CD4-positive, alpha-beta T cell treated with Interleukin-15 for 4 hours (primary cell): ENCODE measurements around the gene ERBB4.
"Not testable (repeated sequence)": the region's sequence is repeated elsewhere in the genome, so short reads cannot be mapped to it uniquely, and the experiment has no call there.

Experiments used
- DNase-seq: peaks from one replicate; pipeline ENCODE4 v3.0.0-alpha.2; 2020; ENCODE audit warnings: low spot score

Gene ERBB4

DNA sequence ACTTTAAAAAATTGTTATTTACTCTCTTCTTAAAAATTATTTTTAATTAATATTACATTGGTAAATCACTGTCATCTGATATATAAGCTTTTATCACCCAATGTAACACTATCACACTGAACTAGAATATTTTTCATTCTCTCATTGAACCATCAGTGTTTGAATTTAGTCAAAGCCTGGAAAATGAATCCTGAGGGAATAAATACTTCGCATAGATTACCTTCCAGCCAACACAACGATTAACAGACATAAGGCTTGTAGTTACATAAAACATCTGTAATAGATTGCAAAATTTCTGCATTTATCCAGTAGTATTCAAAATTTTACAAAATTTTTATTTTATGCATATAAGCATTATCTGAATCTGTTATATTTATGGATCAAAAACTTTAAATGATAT is 314.9 kb downstream of the ERBB4 start:
- DNase-seq: no peak

GRCh38 chr2:212213191-212213590 is 325.4 kb downstream of the ERBB4 start:
- no peak for DNase-seq

DNA sequence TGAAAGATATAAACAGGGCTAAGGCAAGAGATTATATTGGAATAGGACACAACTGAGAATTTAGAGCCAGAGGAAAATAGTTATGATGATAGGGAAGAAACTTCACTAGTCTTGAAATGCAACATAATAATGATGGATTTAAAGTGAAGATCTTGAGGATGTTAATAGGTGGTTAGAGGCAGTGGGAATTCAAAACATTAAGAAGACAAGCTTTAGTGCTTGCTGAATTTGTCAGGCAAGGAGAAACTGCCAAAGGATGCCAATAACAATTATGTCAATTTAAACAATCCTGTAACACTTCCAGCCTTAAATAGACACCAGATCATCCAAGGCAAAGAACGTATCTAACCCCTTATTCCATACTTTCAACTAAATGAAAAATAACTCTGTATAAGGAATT is 330.1 kb downstream of the ERBB4 start:
- DNase-seq: no peak

DNA sequence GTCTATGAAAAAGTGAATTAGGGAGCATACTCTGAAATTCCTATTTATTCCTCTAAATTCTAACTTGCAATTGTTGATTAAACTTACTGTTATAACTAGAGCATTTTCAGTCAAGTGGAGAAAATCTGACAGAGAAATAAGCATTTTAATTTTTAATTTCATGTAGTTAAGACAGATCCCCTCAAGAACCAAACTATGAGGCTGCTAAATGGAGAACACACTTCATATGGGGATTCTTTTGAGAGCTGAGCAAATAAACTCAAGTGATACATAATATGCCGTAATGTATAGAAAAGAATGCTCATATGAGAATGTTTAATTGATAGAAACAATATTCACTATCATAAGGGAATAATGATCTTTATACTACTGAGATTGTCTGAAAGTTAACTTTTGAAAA is 340.8 kb downstream of the ERBB4 start:
- DNase-seq: no peak

DNA sequence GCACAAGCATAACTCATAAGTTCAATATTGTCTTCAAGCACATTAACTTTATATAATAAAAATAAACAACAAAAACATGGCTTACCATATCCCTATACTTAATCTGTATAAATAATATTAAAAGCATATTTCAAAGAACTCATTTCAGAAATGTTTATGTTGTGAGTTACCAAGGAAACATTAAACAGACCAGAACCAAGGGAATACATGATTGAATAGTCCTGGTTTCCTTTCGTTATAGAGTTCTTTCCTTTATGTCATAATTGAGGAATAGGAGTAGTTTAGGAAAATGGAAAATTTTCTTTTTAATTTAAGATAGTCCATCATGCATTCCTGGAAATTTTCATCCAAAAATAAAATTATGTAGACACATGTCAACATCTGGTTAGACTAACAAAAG is 343.0 kb downstream of the ERBB4 start:
- DNase-seq: no peak

DNA sequence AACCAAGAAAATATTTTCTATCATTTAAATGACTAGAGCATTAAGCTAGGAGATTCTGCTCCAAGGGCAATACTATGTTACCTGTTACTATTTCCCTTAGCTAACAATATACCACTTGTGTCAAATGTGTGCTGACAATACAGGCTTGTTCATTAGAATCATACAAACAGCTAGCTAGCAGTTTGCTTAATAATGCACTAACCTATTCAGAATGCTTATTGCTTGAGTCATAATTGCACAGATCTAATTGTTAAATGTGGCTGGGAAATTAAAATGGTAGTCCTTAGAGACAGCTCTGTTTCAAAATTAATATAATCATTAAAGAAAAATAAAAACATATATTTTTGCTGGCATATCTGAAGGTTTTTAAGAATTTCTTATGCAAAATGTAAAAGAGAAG is 344.2 kb downstream of the ERBB4 start:
- no peak for DNase-seq

- DNase-seq: no peak
Measured at GRCh38 chr2:212193803-212194202, 344.8 kb downstream of the ERBB4 start.

- DNase-seq: no peak
Measured at GRCh38 chr2:212193056-212193455, 345.5 kb downstream of the ERBB4 start.

- DNase-seq: not testable (repeated sequence)
Measured at GRCh38 chr2:212191438-212191837, 347.2 kb downstream of the ERBB4 start.

GRCh38 chr2:212186166-212186565 is 352.4 kb downstream of the ERBB4 start:
- no peak for DNase-seq

GRCh38 chr2:212181646-212182045 is 357.0 kb downstream of the ERBB4 start:
- no peak for DNase-seq

DNA sequence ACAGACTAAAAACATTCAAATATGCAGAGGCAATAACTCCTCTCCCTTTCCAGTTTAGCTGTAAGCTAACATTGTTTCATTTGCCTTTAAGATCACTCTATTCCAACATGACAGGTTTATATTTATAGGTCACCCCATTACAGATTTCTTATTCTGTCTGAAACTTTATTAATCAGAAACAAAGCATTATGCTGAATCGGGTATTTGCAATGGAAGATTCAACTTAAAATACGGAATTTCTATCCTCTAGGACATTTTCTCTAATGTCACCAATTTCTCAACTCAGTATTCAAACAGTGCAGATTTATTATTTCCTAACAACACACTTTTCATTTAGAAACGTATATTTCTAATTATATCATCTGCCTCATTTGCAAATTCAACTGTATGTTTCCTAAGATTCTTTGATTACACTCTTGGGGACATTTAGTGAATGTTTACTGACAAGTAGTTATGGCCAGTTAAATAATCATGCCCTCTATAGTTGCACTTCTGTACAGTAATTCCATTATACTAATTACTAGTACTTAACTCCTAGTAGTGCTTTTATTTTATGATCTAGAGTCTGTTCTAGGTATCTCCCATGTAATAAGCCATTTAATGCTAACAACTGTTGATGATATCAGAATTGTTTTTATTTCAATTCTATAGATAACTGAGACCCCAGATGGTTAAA is 358.1 kb downstream of the ERBB4 start:
- DNase-seq: no peak

DNA sequence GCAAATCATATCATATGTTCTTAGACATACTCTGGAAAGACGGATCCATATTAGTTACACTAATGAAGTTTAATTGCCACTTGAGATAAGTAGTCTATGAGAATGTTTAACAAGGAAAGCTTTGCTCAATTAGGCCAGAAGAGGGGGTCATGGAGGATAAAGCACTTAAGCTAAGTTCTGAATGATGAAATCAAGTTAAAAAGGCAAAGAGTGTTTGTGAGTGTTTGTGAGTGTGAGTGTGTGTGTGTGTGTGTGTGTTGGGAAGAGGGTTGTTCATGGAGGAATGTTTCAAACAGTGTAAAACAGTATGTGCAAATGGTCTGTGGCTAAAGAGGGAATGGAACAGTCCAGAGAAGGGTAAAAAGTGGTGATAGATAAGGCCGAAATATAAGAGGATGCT is 360.9 kb downstream of the ERBB4 start:
- DNase-seq: no peak

DNA sequence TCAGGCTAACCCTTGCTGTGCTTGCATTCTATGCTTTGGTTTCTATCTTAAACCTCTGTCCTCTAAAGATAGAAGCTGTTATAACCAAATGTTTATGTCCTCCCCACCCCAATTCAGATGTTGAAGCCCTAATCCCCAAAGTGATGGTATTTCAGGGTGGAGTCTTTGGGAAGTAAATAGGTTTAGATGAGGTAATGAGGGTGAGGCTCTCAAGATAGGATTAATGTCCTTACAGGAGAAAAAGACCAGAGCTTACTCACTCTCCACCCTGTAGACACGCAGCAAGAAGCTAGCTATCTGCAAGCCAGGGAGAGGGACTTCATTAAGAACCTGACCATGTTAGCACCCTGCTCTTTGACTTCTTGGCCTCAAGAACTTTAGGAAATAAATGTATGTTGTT is 362.5 kb downstream of the ERBB4 start:
- DNase-seq: no peak

GRCh38 chr2:212173756-212174510 is 364.7 kb downstream of the ERBB4 start:
- no peak for DNase-seq

GRCh38 chr2:212173331-212173730 is 365.3 kb downstream of the ERBB4 start:
- DNase-seq: no peak

DNA sequence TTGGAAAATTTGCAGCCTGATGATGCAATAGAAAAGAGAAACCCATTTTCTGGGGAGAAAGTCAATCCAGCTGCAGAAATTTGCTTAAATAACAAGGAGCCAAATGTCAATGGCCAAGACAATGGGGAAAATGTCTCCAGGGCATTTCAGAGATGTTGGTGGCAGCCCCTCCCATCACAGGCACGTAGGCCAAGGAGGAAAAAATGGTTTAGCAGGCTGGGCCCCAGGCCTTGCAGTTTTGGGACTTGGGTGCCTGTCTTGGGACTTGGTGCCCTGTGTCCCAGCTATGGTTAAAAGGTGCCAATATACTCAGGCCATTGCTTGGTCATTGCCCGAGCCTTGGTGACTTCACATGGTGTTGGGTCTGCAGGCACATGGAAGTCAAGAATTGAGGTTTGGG is 368.2 kb downstream of the ERBB4 start:
- no peak for DNase-seq

- no peak for DNase-seq
Measured at GRCh38 chr2:212158081-212158480, 380.5 kb downstream of the ERBB4 start.

- DNase-seq: no peak
Measured at GRCh38 chr2:212157012-212157411, 381.6 kb downstream of the ERBB4 start.

DNA sequence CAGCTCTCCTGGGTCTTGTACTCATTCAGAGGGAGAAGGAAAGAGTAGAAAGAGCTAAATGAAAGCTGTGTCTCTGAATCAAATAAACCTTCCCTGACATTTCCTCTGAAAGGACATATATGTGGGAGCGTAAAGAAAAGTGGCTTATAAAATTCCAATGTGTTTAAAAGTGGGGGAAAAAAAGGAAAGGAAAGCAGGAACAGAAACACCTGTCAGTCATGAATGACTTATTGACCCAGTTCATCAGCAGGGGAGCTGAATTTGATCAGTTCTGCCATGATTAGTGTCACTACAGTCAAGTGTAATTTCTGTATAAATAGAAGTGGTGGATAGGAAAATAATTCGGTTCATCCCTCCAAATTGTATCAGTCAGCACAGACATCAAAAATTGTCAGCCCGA is 382.5 kb downstream of the ERBB4 start:
- DNase-seq: no peak

GRCh38 chr2:212154477-212154878 is 384.1 kb downstream of the ERBB4 start:
- DNase-seq: no peak

GRCh38 chr2:212153923-212154322 is 384.7 kb downstream of the ERBB4 start:
- no peak for DNase-seq

- no peak for DNase-seq
Measured at GRCh38 chr2:212147921-212148513, 390.6 kb downstream of the ERBB4 start.
